HG03469 (cell line): Measurements from ENCODE around the gene PACS1.

Source experiments
- ATAC-seq: cut with Tn5 transposase; IDR thresholded peaks from one replicate; pipeline ENCODE4 v1.9.1; 2021; ENCODE audit warnings: mild to moderate bottlenecking, moderate library complexity, moderate number of reproducible peaks; ENCODE audit not compliant: unreplicated experiment

PACS1 gene

GRCh38 chr11:66176650-66177049 is 106.6 kb downstream of the PACS1 start:
- ATAC-seq = no peak

- no peak for ATAC-seq
Measured at GRCh38 chr11:66178183-66178582, 108.1 kb downstream of the PACS1 start.

- ATAC-seq = no peak
Measured at GRCh38 chr11:66178871-66179270, 108.8 kb downstream of the PACS1 start.

GRCh38 chr11:66181632-66182315 is 111.7 kb downstream of the PACS1 start:
- no peak for ATAC-seq

GRCh38 chr11:66183494-66184048 is 113.5 kb downstream of the PACS1 start:
- no peak for ATAC-seq

- no peak for ATAC-seq
Measured at GRCh38 chr11:66184728-66185127, 114.7 kb downstream of the PACS1 start.

GRCh38 chr11:66186470-66186869 is 116.4 kb downstream of the PACS1 start:
- no peak for ATAC-seq

GRCh38 chr11:66187453-66187852 is 117.4 kb downstream of the PACS1 start:
- no peak for ATAC-seq

- ATAC-seq = no peak
Measured at GRCh38 chr11:66188580-66188979, 118.5 kb downstream of the PACS1 start.

GRCh38 chr11:66189031-66189745 is 119.1 kb downstream of the PACS1 start:
- no peak for ATAC-seq

- no peak for ATAC-seq
Measured at GRCh38 chr11:66190786-66191185, 120.7 kb downstream of the PACS1 start.

- no peak for ATAC-seq
Measured at GRCh38 chr11:66192181-66192863, 122.2 kb downstream of the PACS1 start.

- ATAC-seq = no peak
Measured at GRCh38 chr11:66194391-66194790, 124.3 kb downstream of the PACS1 start.

- ATAC-seq = no peak
Measured at GRCh38 chr11:66195867-66196266, 125.8 kb downstream of the PACS1 start.

- no peak for ATAC-seq
Measured at GRCh38 chr11:66203847-66204246, 133.8 kb downstream of the PACS1 start.

GRCh38 chr11:66204412-66204811 is 134.3 kb downstream of the PACS1 start:
- ATAC-seq = no peak

- ATAC-seq = no peak
Measured at GRCh38 chr11:66207816-66208215, 137.7 kb downstream of the PACS1 start.

GRCh38 chr11:66211100-66211499 is 141.0 kb downstream of the PACS1 start:
- ATAC-seq = no peak

- no peak for ATAC-seq
Measured at GRCh38 chr11:66216911-66217310, 146.8 kb downstream of the PACS1 start.

GRCh38 chr11:66218036-66218435 is 148.0 kb downstream of the PACS1 start:
- ATAC-seq = no peak

GRCh38 chr11:66218846-66219620 is 149.0 kb downstream of the PACS1 start:
- ATAC-seq = no peak
